ENCODE results near the gene CNTNAP3. TPM values are rescaled to one million over a fixed set of nuclear protein-coding genes. Genes with fewer than 3 reads are reported as not detected.
"Not testable (repeated sequence)": the region's sequence is repeated elsewhere in the genome, so short reads cannot be mapped to it uniquely, and the experiment has no call there.

CNTNAP3 gene
- total and polyA plus RNA-seq, 4 donors: 7.5 to 16.3 (median 9.7) TPM

GRCh38 chr9:39198000-39198709 is 89.8 kb downstream of the CNTNAP3 start:
- H3K27me3 ChIP-seq (ENCODE audit: control insufficient read depth in 1 of 2, insufficient read depth in 2 of 2, low read length in 1 of 2); intact Hi-C loops (cut with DNase I); H3K36me3 ChIP-seq (ENCODE audit: control insufficient read depth in 1 of 2, insufficient read depth in 2 of 2, low read length in 1 of 2); H3K9me3 ChIP-seq (ENCODE audit: control insufficient read depth, low read length); ATAC-seq (ENCODE audit: low FRiP score); DNase-seq; H3K4me1 ChIP-seq (ENCODE audit: control insufficient read depth in 1 of 2, insufficient read depth in 2 of 2, low read length in 2 of 2); H3K4me3 ChIP-seq (ENCODE audit: low read length in 2 of 2); H3K27ac ChIP-seq (ENCODE audit: low read depth in 1 of 2, low read length in 2 of 2): not testable (repeated sequence)
- no CpG with 5 or more reads among the region's 7 CpGs for WGBS, 2 donors

- H3K4me1 ChIP-seq (ENCODE audit: control insufficient read depth in 1 of 2, insufficient read depth in 2 of 2, low read length in 2 of 2); H3K27me3 ChIP-seq (ENCODE audit: control insufficient read depth in 1 of 2, insufficient read depth in 2 of 2, low read length in 1 of 2); H3K4me3 ChIP-seq (ENCODE audit: low read length in 2 of 2); ATAC-seq (ENCODE audit: low FRiP score); intact Hi-C loops (cut with DNase I); H3K27ac ChIP-seq (ENCODE audit: low read depth in 1 of 2, low read length in 2 of 2); H3K36me3 ChIP-seq (ENCODE audit: control insufficient read depth in 1 of 2, insufficient read depth in 2 of 2, low read length in 1 of 2); H3K9me3 ChIP-seq (ENCODE audit: control insufficient read depth, low read length); DNase-seq: not testable (repeated sequence)
- no CpG with 5 or more reads among the region's 10 CpGs for WGBS, 2 donors
Measured at GRCh38 chr9:39171370-39171769, 116.6 kb downstream of the CNTNAP3 start.

- intact Hi-C loops (cut with DNase I); H3K9me3 ChIP-seq (ENCODE audit: control insufficient read depth, low read length); H3K27ac ChIP-seq (ENCODE audit: low read depth in 1 of 2, low read length in 2 of 2); H3K27me3 ChIP-seq (ENCODE audit: control insufficient read depth in 1 of 2, insufficient read depth in 2 of 2, low read length in 1 of 2); H3K4me3 ChIP-seq (ENCODE audit: low read length in 2 of 2); ATAC-seq (ENCODE audit: low FRiP score); DNase-seq; H3K36me3 ChIP-seq (ENCODE audit: control insufficient read depth in 1 of 2, insufficient read depth in 2 of 2, low read length in 1 of 2); H3K4me1 ChIP-seq (ENCODE audit: control insufficient read depth in 1 of 2, insufficient read depth in 2 of 2, low read length in 2 of 2): not testable (repeated sequence)
- no CpG with 5 or more reads among the region's 3 CpGs for WGBS, 2 donors
Measured at GRCh38 chr9:39157714-39158113, 130.3 kb downstream of the CNTNAP3 start.

GRCh38 chr9:39132826-39133552 is 155.0 kb downstream of the CNTNAP3 start:
- H3K4me3 ChIP-seq (ENCODE audit: low read length in 2 of 2); H3K27me3 ChIP-seq (ENCODE audit: control insufficient read depth in 1 of 2, insufficient read depth in 2 of 2, low read length in 1 of 2); H3K4me1 ChIP-seq (ENCODE audit: control insufficient read depth in 1 of 2, insufficient read depth in 2 of 2, low read length in 2 of 2); intact Hi-C loops (cut with DNase I); H3K9me3 ChIP-seq (ENCODE audit: control insufficient read depth, low read length); H3K27ac ChIP-seq (ENCODE audit: low read depth in 1 of 2, low read length in 2 of 2); H3K36me3 ChIP-seq (ENCODE audit: control insufficient read depth in 1 of 2, insufficient read depth in 2 of 2, low read length in 1 of 2); ATAC-seq (ENCODE audit: low FRiP score); DNase-seq: not testable (repeated sequence)
- 58 to 70% methylated on average over 42 to 50 of the region's 51 CpGs for WGBS, 2 donors

- H3K9me3 ChIP-seq (ENCODE audit: control insufficient read depth, low read length); H3K27me3 ChIP-seq (ENCODE audit: control insufficient read depth in 1 of 2, insufficient read depth in 2 of 2, low read length in 1 of 2); DNase-seq; intact Hi-C loops (cut with DNase I); H3K27ac ChIP-seq (ENCODE audit: low read depth in 1 of 2, low read length in 2 of 2); H3K4me3 ChIP-seq (ENCODE audit: low read length in 2 of 2); ATAC-seq (ENCODE audit: low FRiP score); H3K4me1 ChIP-seq (ENCODE audit: control insufficient read depth in 1 of 2, insufficient read depth in 2 of 2, low read length in 2 of 2); H3K36me3 ChIP-seq (ENCODE audit: control insufficient read depth in 1 of 2, insufficient read depth in 2 of 2, low read length in 1 of 2): not testable (repeated sequence)
- WGBS, 2 donors: 0% methylated on average over 1 of the region's 2 CpGs; no CpG with 5 or more reads in 1 of the 2 donors
Measured at GRCh38 chr9:39121401-39121800, 166.6 kb downstream of the CNTNAP3 start.

GRCh38 chr9:39111746-39112145 is 176.2 kb downstream of the CNTNAP3 start:
- H3K27me3 ChIP-seq (ENCODE audit: control insufficient read depth in 1 of 2, insufficient read depth in 2 of 2, low read length in 1 of 2); H3K27ac ChIP-seq (ENCODE audit: low read depth in 1 of 2, low read length in 2 of 2); H3K4me1 ChIP-seq (ENCODE audit: control insufficient read depth in 1 of 2, insufficient read depth in 2 of 2, low read length in 2 of 2); ATAC-seq (ENCODE audit: low FRiP score); DNase-seq; H3K4me3 ChIP-seq (ENCODE audit: low read length in 2 of 2); intact Hi-C loops (cut with DNase I); H3K36me3 ChIP-seq (ENCODE audit: control insufficient read depth in 1 of 2, insufficient read depth in 2 of 2, low read length in 1 of 2); H3K9me3 ChIP-seq (ENCODE audit: control insufficient read depth, low read length): not testable (repeated sequence)

GRCh38 chr9:39108145-39108544 is 179.8 kb downstream of the CNTNAP3 start:
- no peaks in the 10 kb centered on the region for H3K4me1 ChIP-seq (ENCODE audit: control insufficient read depth in 1 of 2, insufficient read depth in 2 of 2, low read length in 2 of 2)
- no peaks in the 10 kb centered on the region for H3K9me3 ChIP-seq (ENCODE audit: control insufficient read depth, low read length)
- no peak overlapping the region for H3K4me3 ChIP-seq (ENCODE audit: low read length in 2 of 2)
- intact Hi-C loops (cut with DNase I): no loop called here
- DNase-seq (no peak), ATAC-seq (ENCODE audit: low FRiP score) (no peak)
- H3K27me3 ChIP-seq (ENCODE audit: control insufficient read depth in 1 of 2, insufficient read depth in 2 of 2, low read length in 1 of 2): no peaks in the 10 kb centered on the region
- no peak overlapping the region for H3K27ac ChIP-seq (ENCODE audit: low read depth in 1 of 2, low read length in 2 of 2)
- 95% methylated on average over 9 of the region's 9 CpGs for WGBS, 2 donors
- H3K36me3 ChIP-seq (ENCODE audit: control insufficient read depth in 1 of 2, insufficient read depth in 2 of 2, low read length in 1 of 2): no peaks in the 10 kb centered on the region

- WGBS, 2 donors: 89 to 100% methylated on average over 1 of the region's 1 CpG
- intact Hi-C loops (cut with DNase I): not testable (repeated sequence)
Measured at GRCh38 chr9:39097208-39097607, 190.8 kb downstream of the CNTNAP3 start.

GRCh38 chr9:39085311-39085710 is 202.7 kb downstream of the CNTNAP3 start:
- H3K4me3 ChIP-seq (ENCODE audit: low read length in 2 of 2); intact Hi-C loops (cut with DNase I); H3K4me1 ChIP-seq (ENCODE audit: control insufficient read depth in 1 of 2, insufficient read depth in 2 of 2, low read length in 2 of 2); H3K9me3 ChIP-seq (ENCODE audit: control insufficient read depth, low read length); DNase-seq; H3K36me3 ChIP-seq (ENCODE audit: control insufficient read depth in 1 of 2, insufficient read depth in 2 of 2, low read length in 1 of 2); H3K27me3 ChIP-seq (ENCODE audit: control insufficient read depth in 1 of 2, insufficient read depth in 2 of 2, low read length in 1 of 2); ATAC-seq (ENCODE audit: low FRiP score); H3K27ac ChIP-seq (ENCODE audit: low read depth in 1 of 2, low read length in 2 of 2): not testable (repeated sequence)
- 79 to 81% methylated on average over 5 of the region's 5 CpGs for WGBS, 2 donors

More at GRCh38 chr9:39097208-39097607, 190.8 kb downstream of the CNTNAP3 start:
- not testable (repeated sequence) for H3K36me3 ChIP-seq (ENCODE audit: control insufficient read depth in 1 of 2, insufficient read depth in 2 of 2, low read length in 1 of 2); H3K9me3 ChIP-seq (ENCODE audit: control insufficient read depth, low read length); DNase-seq; ATAC-seq (ENCODE audit: low FRiP score); H3K4me3 ChIP-seq (ENCODE audit: low read length in 2 of 2); H3K4me1 ChIP-seq (ENCODE audit: control insufficient read depth in 1 of 2, insufficient read depth in 2 of 2, low read length in 2 of 2); H3K27ac ChIP-seq (ENCODE audit: low read depth in 1 of 2, low read length in 2 of 2); H3K27me3 ChIP-seq (ENCODE audit: control insufficient read depth in 1 of 2, insufficient read depth in 2 of 2, low read length in 1 of 2)
